OCI-LY1 (cell line): ENCODE measurements around the gene G2E3.

Experiments used
- H2AFZ ChIP-seq: fragments of 200-600 bp; sonication (generic), shearing (Covaris generic); 2 replicates; pipeline ENCODE4 v1.6.0; 2014; ENCODE audit warnings: antibody characterized with exemption, mild to moderate bottlenecking, low read length
- H3F3A ChIP-seq: fragments of 200-600 bp; sonication (generic), shearing (Covaris generic); 2 replicates; pipeline ENCODE4 v1.6.0; 2014; ENCODE audit warnings: mild to moderate bottlenecking, antibody characterized with exemption, low read length, moderate library complexity; ENCODE audit not compliant: insufficient read depth
- H3K27ac ChIP-seq: fragments of 200-600 bp; sonication (generic); 2 replicates; pipeline ENCODE4 v1.5.1; 2014; ENCODE audit warnings: low read length, mixed run types, mild to moderate bottlenecking, low read depth; ENCODE audit not compliant: poor library complexity, severe bottlenecking
- H3K27me3 ChIP-seq: fragments of 200-600 bp; sonication (generic); 2 replicates; pipeline ENCODE4 v1.6.0; 2014; ENCODE audit warnings: antibody characterized with exemption, mild to moderate bottlenecking, low read length, moderate library complexity; ENCODE audit not compliant: insufficient read depth
- H3K36me3 ChIP-seq: fragments of 200-600 bp; sonication (generic); 2 replicates; pipeline ENCODE4 v1.6.1; 2014; ENCODE audit warnings: mild to moderate bottlenecking, antibody characterized with exemption, low read length, moderate library complexity, mixed read lengths; ENCODE audit not compliant: insufficient read depth
- H3K4me1 ChIP-seq: fragments of 200-600 bp; sonication (generic); 2 replicates; pipeline ENCODE4 v1.5.1; 2014; ENCODE audit warnings: mild to moderate bottlenecking, low read length, moderate library complexity; ENCODE audit not compliant: insufficient read depth, severe bottlenecking
- H3K4me2 ChIP-seq: fragments of 200-600 bp; sonication (generic), shearing (Covaris generic); 2 replicates; pipeline ENCODE4 v1.6.1; 2014; ENCODE audit warnings: low read length
- H3K4me3 ChIP-seq: fragments of 200-600 bp; sonication (generic); 2 replicates; pipeline ENCODE4 v1.5.1; 2014; ENCODE audit warnings: low read length, low read depth, mild to moderate bottlenecking, mixed read lengths; ENCODE audit not compliant: poor library complexity, severe bottlenecking
- H3K79me2 ChIP-seq: fragments of 200-600 bp; shearing (Covaris generic); 2 replicates; pipeline ENCODE4 v1.6.1; 2016; ENCODE audit warnings: mixed run types, low read length, mixed read lengths; ENCODE audit not compliant: insufficient read depth
- H3K9ac ChIP-seq: fragments of 200-600 bp; sonication (generic), shearing (Covaris generic); 2 replicates; pipeline ENCODE4 v1.6.1; 2014; ENCODE audit warnings: mild to moderate bottlenecking, low read length, mixed read lengths
- H3K9me2 ChIP-seq: fragments of 200-600 bp; sonication (generic), shearing (Covaris generic); 2 replicates; pipeline ENCODE4 v1.6.1; 2014; ENCODE audit warnings: low read depth, mild to moderate bottlenecking, low read length, mixed read lengths
- H3K9me3 ChIP-seq: fragments of 200-600 bp; shearing (Covaris generic); 2 replicates; pipeline ENCODE4 v1.6.1; 2014; ENCODE audit warnings: low read length, mixed read lengths
- H4K20me1 ChIP-seq: fragments of 200-600 bp; sonication (generic), shearing (Covaris generic); 2 replicates; pipeline ENCODE4 v1.6.0; 2016; ENCODE audit warnings: mild to moderate bottlenecking, low read length; ENCODE audit not compliant: insufficient read depth
- EZH2 ChIP-seq: fragments of 200-600 bp; sonication (generic), shearing (Covaris generic); IDR thresholded peaks from 2 replicates; pipeline ENCODE4 v1.8.0; 2017; ENCODE audit warnings: borderline replicate concordance, mixed run types, mild to moderate bottlenecking, antibody characterized with exemption, low read length, moderate library complexity, mixed read lengths
- TF ChIP-seq, protein P1 (sequence below): fragments of 200-600 bp; sonication (generic), shearing (Covaris generic); IDR thresholded peaks from 2 replicates; pipeline ENCODE4 v1.5.1; 2017; ENCODE audit warnings: mild to moderate bottlenecking, antibody characterized with exemption, low read length, moderate library complexity, mixed read lengths

The G2E3 gene

DNA sequence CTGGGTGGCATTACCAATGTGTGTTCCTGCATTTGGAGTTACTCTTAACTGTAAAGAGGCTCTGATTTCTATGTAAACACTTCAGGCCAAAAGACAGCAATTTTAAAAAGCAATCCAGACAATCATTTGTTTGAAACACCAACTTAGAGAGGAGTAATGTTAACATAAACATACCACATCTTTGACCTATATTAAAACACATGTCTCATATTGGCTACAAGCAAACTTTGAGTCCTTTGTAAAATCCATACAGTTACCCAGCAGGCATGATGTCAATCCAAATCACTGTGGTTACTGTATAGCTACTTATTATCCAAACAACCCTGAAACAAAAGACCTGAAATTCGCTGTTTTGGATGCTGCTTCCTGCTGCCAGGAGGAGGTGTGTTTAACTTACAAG is 7.5 kb upstream of the G2E3 start:
- Histone ChIP-seq H3K36me3 (no peaks in the 10 kb centered on the region), H3F3A (no peaks in the 10 kb centered on the region), H3K79me2 (no peaks in the 10 kb centered on the region), H3K9me3 (no peaks in the 10 kb centered on the region), H3K27me3 (no peaks in the 10 kb centered on the region), H3K4me3 (no peak overlapping the region), H3K4me1 (no peaks in the 10 kb centered on the region), H3K4me2 (no peak overlapping the region), H3K9ac (no peak overlapping the region), H3K27ac (no peak overlapping the region), H2AFZ (no peak overlapping the region), H3K9me2 (no peaks in the 10 kb centered on the region), H4K20me1 (no peaks in the 10 kb centered on the region)
- TF ChIP-seq, protein P1, sequence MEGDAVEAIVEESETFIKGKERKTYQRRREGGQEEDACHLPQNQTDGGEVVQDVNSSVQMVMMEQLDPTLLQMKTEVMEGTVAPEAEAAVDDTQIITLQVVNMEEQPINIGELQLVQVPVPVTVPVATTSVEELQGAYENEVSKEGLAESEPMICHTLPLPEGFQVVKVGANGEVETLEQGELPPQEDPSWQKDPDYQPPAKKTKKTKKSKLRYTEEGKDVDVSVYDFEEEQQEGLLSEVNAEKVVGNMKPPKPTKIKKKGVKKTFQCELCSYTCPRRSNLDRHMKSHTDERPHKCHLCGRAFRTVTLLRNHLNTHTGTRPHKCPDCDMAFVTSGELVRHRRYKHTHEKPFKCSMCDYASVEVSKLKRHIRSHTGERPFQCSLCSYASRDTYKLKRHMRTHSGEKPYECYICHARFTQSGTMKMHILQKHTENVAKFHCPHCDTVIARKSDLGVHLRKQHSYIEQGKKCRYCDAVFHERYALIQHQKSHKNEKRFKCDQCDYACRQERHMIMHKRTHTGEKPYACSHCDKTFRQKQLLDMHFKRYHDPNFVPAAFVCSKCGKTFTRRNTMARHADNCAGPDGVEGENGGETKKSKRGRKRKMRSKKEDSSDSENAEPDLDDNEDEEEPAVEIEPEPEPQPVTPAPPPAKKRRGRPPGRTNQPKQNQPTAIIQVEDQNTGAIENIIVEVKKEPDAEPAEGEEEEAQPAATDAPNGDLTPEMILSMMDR, result no peak
- TF ChIP-seq EZH2, result no peak

DNA sequence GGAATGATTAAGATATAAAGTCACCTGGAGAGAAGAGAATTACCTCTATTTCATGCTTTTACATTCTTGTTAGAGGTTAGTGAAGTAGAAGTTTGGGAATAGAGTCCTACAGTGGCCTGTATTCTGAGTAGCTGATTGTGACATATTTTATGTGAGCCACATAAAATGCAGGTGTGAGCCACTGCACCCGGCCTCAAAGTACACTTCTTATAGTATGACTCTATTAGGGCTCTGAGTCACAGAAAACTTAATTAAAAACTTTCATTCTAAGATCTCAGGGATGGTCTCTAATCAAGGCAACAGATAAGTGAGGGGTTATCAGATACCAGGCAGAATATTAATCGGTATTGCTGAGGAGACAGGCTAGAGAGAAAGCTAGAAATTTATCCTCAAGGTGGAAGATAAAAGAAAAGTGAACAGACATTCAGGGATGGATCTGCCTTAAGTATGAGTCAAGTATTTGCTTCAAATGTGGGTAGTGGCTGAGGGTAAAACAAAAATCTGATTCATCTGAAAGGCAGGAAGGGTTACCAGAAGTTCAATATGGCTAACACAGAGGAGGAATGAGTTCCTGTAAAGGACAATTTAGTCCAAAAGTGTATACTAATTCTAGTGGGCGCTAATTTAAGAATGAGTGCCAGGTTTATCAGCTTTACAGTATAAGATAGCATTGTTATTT is 5.5 kb upstream of the G2E3 start:
- Histone ChIP-seq H3K9me3 (no peaks in the 10 kb centered on the region), H3K27me3 (no peaks in the 10 kb centered on the region), H3K4me2 (no peak overlapping the region), H3F3A (no peaks in the 10 kb centered on the region), H3K9me2 (no peaks in the 10 kb centered on the region), H3K36me3 (no peaks in the 10 kb centered on the region), H3K4me1 (peaks cover 3% of the 10 kb centered on the region), H3K4me3 (no peak overlapping the region), H3K79me2 (no peaks in the 10 kb centered on the region), H4K20me1 (no peaks in the 10 kb centered on the region), H3K9ac (no peak overlapping the region), H2AFZ (no peak overlapping the region), H3K27ac (no peak overlapping the region)
- no peak for TF ChIP-seq EZH2
- TF ChIP-seq, protein P1, result no peak

DNA sequence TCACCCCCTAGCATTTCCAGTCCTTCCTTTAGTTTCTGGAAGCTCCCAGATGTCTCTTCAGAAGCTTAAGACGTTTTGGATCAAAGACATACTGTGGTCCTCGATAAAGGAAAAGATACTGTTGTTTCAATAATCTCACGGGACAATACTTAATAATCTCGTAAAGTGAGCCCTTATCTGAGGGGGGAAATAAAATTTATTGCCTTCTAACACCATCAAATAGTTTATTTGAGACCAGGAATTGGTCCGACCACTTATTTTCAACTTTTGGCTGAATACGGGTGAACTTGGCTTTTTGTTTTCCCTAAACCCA is 640 bp upstream of the G2E3 start:
- H3K27me3 ChIP-seq, result no peaks in the 10 kb centered on the region
- H2AFZ ChIP-seq, result peak overlapping the region; percentile 60
- no peak for TF ChIP-seq EZH2
- TF ChIP-seq, protein P1, result no peak
- no peaks in the 10 kb centered on the region for H3F3A ChIP-seq
- H3K4me1 ChIP-seq, result peaks cover 24% of the 10 kb centered on the region
- no peak overlapping the region for H3K27ac ChIP-seq
- peaks cover 40% of the 10 kb centered on the region for H3K79me2 ChIP-seq
- H3K9me2 ChIP-seq, result no peaks in the 10 kb centered on the region
- no peaks in the 10 kb centered on the region for H4K20me1 ChIP-seq
- H3K36me3 ChIP-seq, result peaks cover 19% of the 10 kb centered on the region; the same call in 1 of the 2 replicates
- H3K9me3 ChIP-seq, result no peaks in the 10 kb centered on the region
- peak overlapping the region; percentile 95 for H3K4me3 ChIP-seq
- H3K9ac ChIP-seq, result peak overlapping the region; percentile 91; the same call in 1 of the 2 replicates
- H3K4me2 ChIP-seq, result peak overlapping the region; percentile 89
